Left renal cortex interstitium (tissue), 4 donors: Measurements from ENCODE around the gene PI4KB. TPM values are rescaled to one million over a fixed set of nuclear protein-coding genes. Genes with fewer than 3 reads are reported as not detected.
"Not testable (repeated sequence)": the region's sequence is repeated elsewhere in the genome, so short reads cannot be mapped to it uniquely, and the experiment has no call there.

ENCODE experiments used
- DNase-seq, 4 donors: peaks; one replicate each; pipeline ENCODE4 v3.0.0-alpha.2; 2013; ENCODE audit warnings: low read depth in 4 of 4, low spot score in 2 of 4, missing footprints in 1 of 4
- polyA plus RNA-seq, 4 donors: library from polyadenylated mRNA; unstranded; fragments of 120-200 nt; gene quantifications; one replicate each; pipeline ENCODE4 v1.2.1, GENCODE V29; 2013; ENCODE audit not compliant: insufficient read length in 4 of 4

The PI4KB gene
- polyA plus RNA-seq, 4 donors, result 59.0 to 77.4 (median 67.2) TPM

DNA sequence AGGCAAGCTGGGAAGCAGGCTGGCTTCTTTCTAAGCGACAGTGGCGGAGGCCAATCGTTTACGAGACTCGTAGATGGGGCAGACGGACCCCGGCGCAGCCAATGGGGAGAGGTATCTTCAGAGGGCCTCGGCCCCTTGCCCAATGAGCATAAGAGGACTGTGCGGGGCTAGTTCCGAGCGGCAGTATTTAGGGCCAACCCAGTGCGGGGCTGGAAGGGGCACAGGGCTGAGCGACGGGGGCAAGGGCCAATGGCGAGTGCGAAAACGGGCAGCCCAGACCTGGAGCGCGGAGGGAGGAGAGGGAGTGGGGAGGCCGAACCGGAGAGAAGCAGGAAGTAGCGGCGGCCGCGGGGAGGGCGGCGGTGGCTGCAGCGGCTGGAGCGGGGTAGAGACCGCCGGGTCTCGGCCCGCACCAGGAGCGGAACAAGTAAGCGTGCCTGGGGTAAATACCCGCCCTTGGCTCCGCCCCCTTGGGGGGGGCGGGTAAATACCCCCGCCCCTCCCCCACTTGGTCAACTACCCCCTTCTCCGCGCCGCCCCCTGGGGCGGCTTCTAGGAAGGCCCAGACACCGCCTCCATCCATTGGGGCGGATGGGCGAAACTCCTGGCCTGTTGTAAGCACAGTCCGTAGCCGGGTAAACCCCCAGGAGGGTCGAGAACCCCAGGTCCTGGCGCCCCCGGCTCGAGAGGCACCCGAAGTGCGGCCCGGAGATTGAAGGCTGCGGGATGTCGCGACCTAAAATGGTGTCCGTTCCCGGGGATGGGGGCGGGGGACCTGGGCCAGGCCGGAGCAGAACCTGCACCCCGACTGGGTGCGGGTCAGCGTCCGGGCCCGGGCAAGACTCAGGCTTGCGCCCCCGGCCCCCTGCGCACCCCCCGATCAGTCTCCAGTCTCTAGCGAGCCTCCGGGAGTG is 45.0 kb downstream of the PI4KB start, which contains the start of gene ZNF687:
Gene ZNF687, plus strand, starts transcription at position 331 of the 914 bp plus-strand sequence. CDS start 3,993 bp downstream, outside the sequence.
- DNase-seq, result peak; percentile 98 to 100 (median 99)

DNA sequence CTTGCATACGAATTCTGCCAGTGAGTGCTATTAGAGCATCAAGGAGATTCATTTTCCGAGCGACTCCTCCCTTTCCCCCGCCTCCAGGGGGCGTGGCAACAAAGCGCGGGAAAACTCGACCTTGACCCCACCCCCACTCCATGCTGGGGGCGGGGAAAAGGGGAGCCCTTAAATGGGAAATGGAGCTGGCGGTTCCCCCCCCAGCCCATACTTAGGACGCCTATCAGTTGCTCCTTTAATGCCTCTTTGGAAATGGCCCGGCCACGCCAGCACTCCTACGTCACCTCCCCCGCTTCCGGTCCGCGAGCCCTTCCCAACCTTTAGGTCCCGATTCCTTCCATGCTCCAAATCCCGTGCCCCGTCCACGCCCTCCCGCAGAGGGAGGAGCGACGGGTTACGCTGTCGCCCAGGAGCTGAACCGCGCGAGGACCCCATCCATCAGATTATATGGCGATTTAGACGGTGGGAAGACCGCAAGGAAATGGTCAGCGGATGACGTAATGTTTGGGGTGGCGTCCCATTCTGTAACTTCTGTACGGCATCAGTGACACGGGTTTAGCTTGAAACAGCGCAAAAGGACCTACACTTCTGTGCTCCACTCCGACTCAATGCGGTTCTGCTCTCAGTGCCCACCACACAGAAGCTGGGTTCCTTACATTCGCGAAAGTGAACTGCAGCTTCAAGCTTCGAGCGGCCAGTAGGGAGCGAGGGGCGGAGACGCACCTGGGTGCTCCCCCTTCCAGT is 45.8 kb downstream of the PI4KB start:
- DNase-seq, result peak; percentile 92 to 100 (median 94)

DNA sequence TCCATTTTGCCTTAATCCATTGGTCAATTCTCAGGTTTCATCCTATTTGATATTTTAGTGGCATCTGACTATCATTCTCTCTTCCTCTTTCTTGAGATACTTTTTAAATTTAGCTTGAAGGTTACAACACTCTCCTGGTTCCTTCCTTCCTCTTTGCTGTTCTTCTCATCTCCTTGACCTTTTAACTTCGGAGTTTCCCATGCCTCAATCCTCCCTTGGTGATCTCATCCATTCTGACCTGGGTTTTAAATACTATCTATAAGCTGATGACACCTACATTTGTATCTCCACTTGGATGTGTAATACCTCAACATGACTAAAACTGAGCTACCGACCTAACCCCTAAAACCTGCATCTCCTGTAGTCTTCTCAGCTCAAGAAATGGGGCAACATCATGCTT is 50.0 kb downstream of the PI4KB start:
- DNase-seq, result no peak

DNA sequence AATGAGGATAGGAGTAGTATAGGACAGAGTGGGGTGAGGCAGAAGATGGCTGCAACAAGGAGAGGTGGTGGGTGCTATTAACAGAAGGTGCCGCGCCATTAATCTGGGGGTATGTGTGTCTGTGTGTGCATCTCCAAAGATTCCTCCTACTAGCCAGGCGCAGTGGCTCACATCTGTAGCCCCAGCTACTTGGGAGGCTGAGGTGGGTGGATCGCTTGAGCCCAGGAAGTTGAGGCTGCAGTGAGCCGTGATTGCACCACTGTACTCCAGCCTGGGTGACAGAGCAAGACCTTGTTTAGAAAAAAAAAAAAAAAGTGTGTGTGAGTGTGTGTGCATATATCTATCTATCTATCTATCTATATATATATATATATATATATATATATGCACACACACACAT is 51.9 kb downstream of the PI4KB start:
- not testable (repeated sequence) for DNase-seq

DNA sequence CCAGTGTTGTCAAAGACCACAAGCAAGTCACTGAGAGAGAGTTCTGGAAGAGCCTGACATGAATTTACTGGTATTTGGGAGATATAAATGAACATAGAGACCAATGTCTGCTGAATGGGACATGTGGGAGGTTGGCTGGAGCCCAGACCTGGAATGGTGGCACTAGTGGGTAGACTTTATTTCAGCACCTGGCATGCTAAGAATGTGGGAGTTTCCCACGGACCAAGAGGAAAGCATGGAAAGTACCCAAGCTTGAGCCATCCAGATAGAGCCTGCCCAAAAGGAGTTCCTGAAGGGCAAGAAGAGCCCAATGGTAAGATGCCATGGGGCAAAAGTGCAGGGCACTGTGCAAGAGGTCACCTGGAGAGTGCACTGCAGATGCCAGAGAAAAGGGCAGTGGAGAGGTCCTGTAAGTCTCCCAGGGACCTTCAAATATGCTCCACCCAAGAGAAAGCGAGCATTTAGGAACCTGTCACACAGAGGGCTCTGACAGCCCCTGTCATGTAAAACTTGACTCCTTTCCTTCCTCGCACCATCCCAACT is 53.2 kb downstream of the PI4KB start:
- DNase-seq, result no peak

DNA sequence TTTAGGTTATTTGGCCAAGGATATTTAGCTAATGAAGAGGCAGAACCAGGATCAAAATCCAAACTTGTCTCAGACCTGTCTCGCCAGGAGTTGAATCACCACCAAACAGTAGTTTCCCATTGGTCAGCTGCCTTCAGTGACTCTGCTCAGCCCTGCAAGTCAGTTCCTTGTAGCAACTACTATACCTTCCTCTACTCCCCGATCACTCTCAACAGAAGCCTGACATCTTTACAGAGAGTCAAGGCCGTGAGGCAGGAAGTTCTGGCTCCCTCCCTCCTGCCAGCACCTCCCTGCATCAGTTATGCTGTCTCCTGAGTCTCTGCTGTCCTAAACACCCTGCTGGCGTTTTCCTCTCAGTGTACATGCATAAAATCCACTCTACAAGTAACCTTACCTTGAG is 59.5 kb downstream of the PI4KB start:
- no peak for DNase-seq

DNA sequence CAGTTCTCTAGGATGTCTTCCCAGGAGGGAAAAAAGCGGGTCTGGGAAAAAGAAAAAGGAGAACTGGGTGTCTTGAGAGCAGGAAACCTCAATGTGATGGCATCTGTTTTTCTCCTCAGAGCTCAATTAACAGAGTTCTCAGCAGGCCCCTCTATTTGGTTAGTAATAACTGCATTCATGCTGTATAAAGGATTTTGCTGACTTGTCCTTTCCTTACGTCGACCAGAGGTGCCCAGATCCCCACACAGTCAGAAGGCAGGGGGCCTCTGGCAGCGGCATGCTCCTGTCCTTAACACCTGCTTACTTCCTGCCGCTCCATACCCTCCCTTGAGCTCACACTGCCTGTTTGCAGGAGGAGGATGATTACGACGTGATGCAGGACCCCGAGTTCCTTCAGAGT is 60.4 kb downstream of the PI4KB start:
- no peak for DNase-seq

DNA sequence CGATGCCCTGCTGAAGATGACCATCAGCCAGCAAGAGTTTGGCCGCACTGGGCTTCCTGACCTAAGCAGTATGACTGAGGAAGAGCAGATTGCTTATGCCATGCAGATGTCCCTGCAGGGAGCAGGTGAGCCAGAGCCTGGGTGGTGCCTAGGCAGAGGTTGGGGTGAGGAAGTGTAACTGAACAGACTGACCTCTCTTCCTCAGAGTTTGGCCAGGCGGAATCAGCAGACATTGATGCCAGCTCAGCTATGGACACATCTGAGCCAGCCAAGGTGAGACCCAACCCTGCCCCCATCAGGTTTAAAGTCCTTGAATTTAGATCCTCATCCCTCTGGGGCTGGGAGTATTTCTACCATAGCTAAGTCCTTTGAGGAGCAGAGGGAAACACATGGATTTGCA is 60.9 kb downstream of the PI4KB start:
- no peak for DNase-seq

DNA sequence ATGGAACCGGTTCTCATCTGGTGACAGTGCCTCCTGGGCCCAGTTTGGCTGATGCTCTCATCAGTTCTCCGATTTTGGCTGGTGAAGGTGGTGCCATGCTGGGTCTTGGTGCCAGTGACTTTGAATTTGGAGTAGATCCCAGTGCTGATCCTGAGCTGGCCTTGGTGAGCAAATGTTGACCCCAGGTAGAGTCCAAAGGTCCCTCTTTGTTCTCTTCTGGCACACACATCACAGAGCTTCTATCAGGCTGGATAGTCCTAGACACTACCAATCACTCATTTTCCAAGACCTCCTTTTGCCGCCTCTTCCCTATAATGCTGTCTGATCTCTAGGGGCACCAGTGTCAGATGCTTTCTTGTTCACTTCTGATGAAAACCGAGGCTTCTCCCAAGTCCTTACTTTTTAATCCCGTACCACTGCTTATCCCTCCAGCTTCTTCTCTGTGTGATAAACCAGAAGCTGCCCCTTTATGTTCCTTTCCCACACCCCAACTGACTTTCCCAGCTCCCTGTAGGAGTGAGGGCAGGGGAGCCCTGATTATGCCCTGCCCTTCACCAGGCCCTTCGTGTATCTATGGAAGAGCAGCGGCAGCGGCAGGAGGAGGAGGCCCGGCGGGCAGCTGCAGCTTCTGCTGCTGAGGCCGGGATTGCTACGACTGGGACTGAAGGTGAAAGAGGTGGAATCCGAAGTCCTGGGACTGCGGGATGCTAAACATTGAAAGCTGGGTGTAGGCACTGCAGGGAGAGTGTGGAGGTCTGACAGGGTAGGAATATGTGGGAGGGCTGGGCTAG is 61.6 kb downstream of the PI4KB start:
- no peak for DNase-seq

DNA sequence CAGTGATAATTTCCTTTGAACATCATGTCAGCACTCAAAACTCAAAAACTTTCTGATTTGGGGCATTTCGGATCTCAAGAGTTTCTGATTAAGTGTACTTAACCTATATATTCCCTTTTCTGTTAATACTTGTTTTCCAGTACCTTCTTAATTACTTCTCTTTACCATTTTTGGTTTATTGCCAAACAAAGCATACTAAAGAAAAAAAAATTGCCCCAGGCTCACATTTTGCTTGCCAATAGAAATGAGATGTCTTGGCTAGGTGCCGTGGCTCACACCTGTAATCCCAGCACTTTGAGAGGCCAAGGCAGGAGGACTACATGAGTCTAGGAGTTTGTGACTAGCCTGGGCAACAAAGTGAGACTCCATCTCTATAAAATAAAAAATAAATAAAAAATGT is 67.9 kb downstream of the PI4KB start:
- DNase-seq, result no peak

DNA sequence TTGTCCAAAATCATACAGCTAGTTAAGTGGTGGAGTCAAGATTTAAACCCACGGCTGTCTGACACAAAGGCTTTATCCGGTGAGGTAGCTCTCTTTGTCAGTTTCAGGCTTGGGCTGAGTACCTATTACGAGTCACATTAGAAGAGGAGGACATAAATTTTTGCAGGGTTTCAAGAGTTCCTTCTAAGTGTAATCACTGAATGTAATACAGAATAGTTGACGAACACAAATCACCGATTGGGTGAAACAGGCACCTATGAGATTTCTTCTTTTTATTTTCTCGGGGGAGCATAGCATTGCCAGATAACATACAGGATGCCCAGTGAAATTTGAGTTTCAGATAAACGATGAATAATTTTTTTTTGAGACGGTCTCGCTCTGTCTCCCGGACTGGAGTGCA is 71.8 kb downstream of the PI4KB start:
- DNase-seq, result no peak

DNA sequence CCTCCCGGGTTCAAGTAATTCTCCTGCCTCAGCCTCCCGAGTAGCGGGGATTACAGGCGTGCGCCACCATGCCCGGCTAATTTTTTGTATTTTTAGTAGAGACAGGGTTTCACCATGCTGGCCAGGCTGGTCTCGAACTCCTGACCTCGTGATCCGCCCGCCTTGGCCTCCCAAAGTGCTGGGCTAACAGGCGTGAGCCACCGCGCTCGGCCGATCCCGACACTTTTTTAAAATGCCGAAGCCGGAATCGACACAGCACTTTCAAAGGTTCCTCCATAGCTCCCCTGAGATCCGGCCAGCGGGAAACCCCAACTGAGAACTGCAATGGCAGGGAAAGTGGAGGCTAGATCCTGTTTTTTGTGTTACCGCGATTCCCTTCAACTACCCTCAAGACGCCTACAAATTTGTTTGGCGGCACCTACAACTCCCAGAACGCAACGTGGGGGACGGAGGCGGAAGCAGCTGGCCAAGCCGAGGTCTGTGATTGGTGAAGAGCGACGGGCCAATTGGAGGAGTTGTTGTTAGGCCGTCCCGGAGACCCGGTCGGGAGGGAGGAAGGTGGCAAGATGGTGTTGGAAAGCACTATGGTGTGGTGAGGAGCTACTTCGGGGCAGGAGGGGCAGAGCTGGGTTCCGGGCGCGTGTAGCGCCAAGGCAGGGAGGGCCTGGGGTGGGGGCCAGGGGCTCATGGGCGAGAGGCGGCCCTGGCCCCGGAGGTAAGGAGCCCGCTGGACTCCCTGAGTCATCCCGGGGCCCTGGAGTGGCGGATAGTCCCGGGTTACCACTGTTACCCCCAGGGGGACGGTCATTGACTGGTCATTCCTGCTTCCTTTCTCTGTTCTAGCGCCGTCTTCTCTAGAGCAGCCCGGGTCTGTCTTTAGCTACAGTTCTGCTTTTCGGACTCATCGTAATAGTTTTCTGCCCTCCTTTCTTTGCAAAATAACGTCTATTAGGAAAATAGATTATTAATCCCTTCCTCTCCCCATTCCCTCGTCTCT is 72.7 kb downstream of the PI4KB start, which contains the start of gene PSMD4:
Gene PSMD4, plus strand, starts transcription at position 518 of the 997 bp plus-strand sequence. Its CDS starts 49 bp downstream, at position 567.
- DNase-seq, result peak; percentile 90 to 97 (median 96)

DNA sequence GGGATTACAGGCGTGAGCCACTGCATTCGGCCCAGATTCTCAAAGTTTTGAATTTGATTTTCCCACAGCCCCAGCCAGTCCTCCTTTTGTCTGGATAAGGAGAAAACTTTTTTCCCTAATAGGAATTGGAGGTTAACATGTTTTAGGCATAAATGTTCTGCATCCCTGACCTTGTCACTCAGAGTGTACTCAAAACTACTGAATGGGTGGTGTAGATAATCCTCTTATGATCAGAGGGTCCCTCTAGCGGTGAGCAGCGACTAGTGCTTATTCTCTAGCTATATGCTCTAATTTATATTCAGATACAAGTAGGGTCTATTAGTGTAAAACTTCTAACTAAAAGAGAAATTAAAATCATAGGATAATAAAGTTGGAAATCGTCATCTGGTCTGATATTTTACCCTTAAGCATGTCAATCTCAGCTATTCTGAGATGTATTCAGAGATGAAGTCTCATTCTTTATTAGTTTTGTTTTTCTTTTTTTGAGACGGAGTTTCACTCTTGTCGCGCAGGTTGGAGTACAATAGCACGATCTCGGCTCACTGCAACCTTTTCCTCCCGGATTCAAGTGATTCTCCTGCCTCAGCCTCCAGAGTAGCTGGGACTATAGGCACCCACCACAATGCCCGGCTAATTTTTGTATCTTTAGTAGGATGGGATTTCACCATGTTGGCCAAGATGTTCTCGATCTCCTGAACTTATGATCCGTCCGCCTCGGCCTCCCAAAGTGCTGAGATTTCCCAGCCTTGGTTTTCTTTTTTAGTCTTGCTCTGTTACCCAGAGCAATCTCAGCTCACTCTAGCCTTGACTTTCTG is 75.4 kb downstream of the PI4KB start:
- peak; percentile 9 to 47 (median 36) for DNase-seq

DNA sequence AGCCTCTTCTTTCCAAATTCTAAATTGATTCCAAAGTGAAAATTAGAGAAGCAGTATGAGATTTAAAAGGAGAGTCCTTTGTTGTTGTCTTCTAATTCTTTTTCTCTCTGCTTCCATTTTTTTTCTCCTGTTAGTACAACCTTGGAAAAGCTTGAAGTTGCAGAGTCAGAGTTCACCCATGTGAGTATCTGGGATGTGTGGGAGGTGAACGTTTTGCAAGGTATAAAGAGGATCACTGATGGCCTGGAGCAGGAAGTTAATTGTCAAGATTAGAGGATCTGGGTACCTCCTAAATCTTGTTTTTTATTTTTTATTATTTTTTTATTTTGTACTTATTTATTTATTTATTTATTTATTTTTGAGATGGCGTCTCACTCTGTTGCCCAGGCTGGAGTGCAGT is 80.4 kb downstream of the PI4KB start:
- DNase-seq, result no peak

DNA sequence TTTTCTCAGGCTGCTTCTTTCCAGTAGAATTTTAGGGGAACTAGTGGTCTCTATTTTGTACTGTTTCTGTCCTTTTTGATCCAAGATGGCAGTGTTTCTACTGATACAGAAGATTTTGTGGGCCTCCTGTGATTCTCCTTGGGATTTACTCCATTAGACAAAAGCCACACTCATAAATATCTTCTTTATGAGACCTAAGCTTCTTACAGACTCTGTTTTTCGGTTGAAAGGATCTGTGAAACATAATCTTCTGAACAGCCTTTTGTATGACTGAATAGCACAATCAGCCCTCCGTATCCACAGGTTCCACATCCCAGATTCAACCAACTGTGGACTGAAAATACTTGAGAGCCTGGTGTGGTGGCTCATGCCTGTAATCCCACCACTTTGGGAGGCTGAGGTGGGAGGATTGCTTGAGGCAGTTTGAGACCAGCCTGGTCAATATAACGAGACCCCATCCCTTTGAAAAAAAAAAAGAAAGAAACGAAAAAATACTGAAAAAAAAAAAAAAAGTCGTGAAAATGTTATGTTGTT is 83.5 kb downstream of the PI4KB start:
- DNase-seq, result no peak

DNA sequence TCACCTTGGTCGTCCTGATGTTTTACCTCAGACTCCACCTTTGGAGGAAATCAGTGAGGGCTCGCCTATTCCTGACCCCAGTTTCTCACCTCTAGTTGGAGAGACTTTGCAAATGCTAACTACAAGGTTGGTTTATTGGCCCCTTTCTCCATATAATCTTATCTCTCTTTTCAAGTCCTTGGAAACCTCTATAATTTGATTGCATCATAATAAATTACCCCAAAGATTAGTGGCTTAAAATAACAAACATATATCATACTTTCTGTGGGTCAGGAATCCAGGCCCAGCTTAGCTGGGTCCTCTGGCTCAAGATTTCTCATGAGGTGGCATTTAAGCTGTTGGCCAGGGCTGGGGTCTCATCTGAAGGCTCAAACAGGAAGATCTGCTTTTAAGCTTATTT is 84.8 kb downstream of the PI4KB start:
- no peak for DNase-seq
